ENCODE measurements around the gene ST6GAL1.

Gene ST6GAL1

GRCh38 chr3:186915806-186916796, 14.2 kb upstream of the ST6GAL1 start:
- FAIRE-seq, result no peak

DNA sequence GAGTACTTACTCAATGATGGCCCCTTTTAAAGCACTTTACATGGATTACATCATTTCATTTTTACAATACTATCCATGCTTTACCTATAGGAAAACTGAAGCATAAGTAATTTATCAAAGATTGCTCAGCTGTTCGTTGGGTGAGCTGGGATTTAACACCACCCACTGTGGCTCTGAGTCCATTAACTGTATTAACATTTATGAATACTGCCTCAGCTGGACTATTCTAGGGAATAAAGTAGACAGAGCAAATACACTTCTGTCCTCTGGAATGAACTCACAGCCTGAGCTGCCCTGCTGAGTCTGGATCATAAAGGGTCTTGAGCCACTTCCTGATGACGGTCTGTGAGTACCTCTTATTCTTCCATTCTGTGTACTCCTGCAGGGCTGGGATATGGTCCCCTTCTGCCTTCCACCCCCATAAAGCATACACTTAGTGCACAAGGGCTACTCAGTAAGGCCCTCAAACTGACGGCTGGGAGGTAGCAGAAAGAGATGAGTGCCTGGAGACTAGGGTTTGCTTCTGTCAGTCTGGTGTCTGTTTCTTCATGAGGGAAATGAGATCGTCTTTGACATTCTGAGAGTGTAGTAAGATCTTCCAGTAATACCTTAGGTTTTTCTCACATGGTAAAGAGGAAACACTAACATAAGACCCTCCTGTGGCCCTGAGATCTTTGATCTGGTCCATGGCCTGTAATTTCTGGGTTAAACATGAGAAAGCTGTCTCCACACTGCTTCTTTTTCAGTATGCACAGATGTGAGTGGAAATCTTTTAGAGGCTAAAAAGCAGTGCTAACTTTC, 12.6 kb upstream of the ST6GAL1 start:
- no peak for FAIRE-seq

- FAIRE-seq, result no peak
These were observed 10.0 kb upstream of the ST6GAL1 start for GRCh38 chr3:186920301-186920700.

DNA sequence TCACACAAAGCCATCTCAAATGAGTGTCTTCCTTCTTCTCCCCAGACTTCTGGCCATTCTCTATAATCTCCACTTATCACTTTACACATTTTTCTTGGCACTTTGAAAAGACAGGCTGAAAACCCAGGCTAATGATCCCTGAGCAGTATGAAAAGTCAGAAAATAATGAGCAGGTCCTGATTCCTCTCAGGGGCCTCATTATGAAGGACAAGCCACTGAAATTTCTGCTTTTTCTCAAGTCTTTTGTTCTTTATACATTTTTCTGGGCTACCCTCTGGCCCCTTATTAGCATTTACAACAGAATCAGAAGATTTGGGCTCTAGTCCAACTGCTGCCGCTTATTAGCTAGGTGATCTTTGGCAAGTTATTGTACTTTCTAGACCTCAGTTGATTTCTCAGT, 9.5 kb upstream of the ST6GAL1 start:
- FAIRE-seq, result no peak

DNA sequence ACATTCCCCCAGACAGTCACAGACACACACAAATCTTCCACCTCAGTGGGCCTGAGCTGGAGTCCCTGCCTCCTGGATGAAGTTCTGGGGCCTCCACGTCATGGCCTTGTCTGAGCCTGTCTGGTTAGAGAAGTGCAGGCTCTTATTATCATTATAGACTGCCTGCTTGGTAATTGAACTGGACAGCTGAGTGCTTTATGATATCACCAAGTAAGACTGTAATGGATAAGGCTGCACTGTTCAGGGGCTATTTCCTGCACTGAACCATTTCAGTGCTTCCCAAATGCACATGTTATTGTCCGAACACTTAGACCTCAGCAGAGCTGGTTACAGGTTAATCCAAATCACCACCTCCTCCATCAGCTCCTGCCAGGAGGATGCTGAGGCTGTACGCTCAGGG, 8.7 kb upstream of the ST6GAL1 start:
- no peak for FAIRE-seq

DNA sequence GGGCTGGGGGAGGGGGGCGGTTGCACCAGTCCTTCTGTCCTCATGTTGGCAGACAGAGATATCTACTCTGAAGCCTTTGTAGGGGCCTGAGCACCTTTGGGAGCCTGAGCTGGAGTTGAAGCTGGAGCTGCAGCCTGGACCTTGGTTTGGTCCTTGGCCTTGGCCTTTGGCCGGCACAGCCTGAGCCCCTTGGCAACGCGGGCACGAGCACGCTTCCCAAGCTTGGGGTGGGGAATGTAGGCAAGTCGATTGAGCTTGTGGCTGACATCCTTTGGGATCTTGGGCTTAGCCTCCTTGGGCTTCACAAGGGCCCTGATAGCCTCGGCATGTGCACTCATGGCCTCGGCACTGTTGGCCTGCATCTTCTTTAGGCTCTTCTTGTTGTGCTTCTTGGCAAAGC, 8.1 kb upstream of the ST6GAL1 start:
- FAIRE-seq, result no peak

- FAIRE-seq, result no peak
These were observed 7.5 kb upstream of the ST6GAL1 start for GRCh38 chr3:186922790-186923189.

DNA sequence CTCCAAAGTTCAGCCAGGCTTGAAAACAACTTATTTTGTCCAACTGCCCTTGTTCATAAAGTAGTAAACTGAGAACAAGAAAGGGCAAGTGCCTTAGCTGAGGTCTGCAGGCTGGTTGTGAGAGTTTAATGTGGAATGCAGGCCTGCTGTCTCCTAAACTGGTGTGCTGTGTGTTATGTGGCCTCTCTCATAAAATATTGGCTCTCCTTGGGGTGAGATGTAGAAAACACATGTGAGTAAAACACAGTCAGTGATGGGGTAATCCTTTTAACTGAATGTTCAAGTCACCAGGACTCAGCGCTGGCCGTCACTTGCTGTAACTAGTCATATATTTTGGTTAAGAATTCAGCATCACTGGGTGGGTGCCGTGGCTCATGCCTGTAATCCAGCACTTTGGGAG, 7.1 kb upstream of the ST6GAL1 start:
- no peak for FAIRE-seq

GRCh38 chr3:186925826-186926225, 4.5 kb upstream of the ST6GAL1 start:
- no peak for FAIRE-seq

- no peak for FAIRE-seq
These were observed 1.1 kb upstream of the ST6GAL1 start for GRCh38 chr3:186929186-186929585.

- FAIRE-seq, result no peak
These were observed 641 bp upstream of the ST6GAL1 start for GRCh38 chr3:186929685-186930084.

DNA sequence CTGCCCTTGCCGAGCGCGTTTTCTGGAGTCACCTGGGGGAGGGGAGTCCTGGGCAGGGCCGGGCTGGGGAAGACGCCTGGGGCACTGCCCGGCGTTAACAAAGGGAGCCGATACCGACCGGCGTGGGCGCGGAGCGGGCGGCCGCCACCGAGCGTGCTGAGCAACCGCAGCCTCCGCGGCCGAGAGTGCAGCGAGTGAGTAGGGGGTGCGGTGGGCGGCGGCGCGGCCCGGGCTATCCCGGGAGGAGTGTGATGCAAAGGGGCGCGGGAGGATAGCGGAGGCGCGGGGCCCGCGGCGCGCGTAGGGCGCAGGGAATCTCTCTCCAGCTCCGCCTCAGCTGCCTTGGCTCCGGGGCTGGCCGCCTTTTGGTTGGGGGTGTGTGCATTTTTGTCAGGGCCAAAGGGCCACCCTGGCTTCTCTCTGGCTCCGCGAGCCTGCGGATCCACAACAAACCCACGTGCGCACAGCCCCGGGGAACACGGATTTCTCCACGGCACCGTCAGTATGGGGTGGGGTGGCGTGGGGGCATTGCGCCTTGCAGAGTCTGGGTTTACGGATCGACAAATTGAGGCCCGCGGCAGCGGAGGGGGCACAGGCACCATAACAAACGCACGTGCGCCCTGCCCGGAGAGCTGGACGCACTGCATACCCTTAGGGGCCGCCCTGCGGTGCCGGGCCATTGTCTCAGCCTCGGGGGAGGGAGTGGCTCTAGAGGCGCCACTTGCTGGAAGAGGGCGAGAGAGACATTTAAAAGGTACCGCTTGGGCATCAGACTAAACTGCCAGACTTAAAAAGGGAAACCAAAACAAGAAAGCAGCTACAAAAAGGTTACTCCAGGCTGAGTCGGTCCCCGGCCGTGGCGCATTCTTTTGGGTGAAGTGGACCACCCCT, 560 bp downstream of the ST6GAL1 start:
- FAIRE-seq, result no peak

DNA sequence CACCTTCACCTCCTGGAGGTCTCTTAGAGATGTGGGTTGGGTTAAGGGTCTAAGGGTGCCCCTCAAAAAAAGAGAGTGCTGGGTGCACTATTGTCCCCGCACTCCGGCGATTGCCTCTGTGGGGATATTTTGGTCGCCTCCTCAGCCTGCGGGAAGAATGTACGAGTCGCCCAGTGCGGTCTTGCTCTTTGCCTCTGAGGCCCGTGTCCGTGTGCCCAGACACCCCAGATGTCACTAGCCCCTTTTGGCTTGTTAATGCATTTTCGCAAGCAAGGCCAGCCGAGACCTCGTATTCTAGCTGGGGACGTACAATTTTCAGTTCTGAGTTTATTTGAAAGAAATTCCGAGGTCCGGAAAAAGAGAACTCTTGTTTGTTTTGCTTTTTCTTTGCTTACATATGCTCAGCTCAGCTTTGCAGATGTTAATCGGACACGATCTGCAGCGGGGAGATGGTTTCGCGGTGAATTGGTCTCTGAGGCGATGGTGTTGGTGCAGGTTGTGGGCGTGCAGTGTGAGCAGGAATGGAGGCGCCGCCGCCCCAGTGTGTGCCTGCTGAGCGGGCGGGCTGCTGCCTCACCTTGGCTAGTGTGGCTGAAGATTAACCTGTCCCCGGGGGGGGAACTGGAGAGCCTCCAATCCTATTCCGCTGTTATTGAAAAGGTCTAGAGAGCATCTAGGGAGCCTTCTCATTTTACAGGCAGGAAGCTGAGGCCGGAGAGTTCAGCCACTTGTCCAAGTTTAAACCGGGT, 1.4 kb downstream of the ST6GAL1 start:
- FAIRE-seq, result no peak

GRCh38 chr3:186932281-186933181, 2.2 kb downstream of the ST6GAL1 start:
- FAIRE-seq, result no peak

- FAIRE-seq, result no peak
These were observed 3.5 kb downstream of the ST6GAL1 start for GRCh38 chr3:186933816-186934215.

DNA sequence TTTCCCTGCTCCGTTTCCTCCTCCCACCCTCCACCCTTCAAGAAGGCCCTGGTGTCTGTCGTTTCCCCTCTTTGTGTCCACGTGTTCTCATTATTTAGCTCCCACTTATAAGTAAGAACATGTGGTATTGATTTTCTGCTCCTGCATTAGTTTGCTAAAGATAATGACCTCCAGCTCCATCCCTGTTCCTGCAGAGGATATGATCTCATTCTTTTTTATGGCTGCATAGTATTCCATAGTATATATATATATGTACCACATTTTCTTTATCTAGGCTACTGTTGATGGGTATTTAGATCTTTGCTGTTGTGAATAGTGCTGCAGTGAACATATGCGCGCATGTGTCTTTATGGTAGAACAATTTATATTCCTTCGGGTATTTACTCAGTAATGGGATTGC, 4.8 kb downstream of the ST6GAL1 start:
- no peak for FAIRE-seq

DNA sequence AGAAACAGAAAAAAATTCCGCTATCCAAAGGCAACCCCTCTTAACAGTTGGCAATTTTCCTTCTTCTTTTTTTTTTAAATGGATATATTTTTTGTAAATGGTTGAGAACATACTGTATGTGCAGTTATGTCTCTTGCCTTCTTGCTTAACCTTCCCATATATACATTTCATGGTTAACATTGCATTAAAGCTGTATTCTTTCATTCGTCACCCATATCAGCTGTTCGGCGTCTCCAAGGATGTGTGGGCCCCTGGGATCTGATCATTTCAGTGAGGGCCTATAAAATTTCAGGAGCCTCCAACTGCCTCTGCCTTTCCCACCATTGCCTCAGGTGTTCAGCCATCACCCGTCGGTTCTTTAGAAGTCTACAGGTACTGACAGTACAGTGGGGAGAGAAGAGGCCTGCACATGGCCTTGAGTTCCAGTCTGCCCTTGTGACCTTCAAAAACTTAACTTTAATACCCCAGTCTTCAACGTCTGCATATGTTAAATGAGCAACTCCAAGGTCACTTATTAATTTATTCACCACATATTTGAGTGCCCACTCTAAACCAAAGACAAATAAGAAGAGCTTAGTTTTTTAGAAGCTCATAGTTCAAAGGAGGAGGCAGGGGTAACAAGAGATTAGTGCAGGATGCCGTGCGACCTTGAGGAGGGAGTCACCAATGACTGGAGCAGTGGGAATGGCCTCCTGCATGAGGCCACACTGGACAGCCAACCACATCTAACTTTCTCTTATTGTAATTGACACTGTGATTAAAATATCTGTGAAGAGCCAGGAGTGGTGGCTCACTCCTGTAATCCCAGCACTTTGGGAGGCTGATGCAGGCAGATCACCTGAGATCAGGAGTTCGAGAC, 6.9 kb downstream of the ST6GAL1 start:
- no peak for FAIRE-seq

- FAIRE-seq, result no peak
These were observed 8.4 kb downstream of the ST6GAL1 start for GRCh38 chr3:186938716-186939115.

DNA sequence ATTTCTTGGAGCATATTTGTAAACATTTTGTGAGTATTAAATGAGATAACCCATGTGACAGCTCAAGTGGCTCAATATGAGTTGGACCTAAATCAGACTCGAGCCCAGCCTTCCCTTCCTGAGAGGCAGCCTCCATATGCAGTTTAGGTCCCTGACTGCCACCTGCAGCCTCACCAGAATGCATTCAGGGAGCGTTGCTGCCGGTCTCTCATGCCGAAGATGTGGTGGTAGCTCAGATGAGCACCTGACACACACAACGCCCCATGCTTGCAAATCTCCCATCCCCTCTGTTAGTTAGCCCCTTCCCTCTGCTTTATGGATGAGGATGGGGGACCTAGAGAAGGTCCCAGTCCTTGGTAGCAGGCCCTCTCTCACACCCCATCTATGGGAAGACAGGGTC, 9.2 kb downstream of the ST6GAL1 start:
- no peak for FAIRE-seq

DNA sequence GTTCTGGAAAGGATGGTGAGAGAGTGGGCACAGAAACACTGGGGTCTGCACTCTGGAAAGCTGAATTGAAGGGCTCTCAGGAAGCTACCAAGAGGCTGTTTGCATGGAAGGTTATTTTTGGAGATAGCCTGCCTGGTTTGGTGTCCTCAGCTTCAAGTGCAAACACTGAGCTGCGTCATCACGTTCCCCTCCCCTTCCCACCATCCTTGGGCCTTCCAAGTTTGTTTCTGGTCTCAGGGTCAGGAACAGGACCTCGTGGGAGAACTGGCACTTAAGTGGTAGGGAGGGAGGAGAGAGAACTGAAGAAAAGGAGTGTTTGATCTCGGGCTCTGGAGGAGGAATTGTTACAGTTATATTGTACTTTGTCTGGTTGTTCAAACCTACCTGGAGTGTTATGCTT, 10.6 kb downstream of the ST6GAL1 start:
- no peak for FAIRE-seq
